Measurements from ENCODE around the gene INPP5E.

The INPP5E gene

GRCh38 chr9:136472640-136473353 is 33.2 kb upstream of the INPP5E start:
- Histone ChIP-seq H3K27me3 (no peaks in the 10 kb centered on the region), H3K36me3 (peaks cover 100% of the 10 kb centered on the region), H3K4me1 (peaks cover 20% of the 10 kb centered on the region), H3K27ac (0 out of 2 replicates have a peak overlapping the region, but pooled peaks have one; percentile 27), H3K9me3 (no peaks in the 10 kb centered on the region), H4K20me1 (peaks cover 100% of the 10 kb centered on the region), H3K9ac (no peak overlapping the region), H3K4me3 (no peak overlapping the region), H3K4me2 (peak overlapping the region; percentile 34; the same call in 1 of the 2 replicates)
- no peak for TF ChIP-seq Cebpa-rat (IDR thresholded peaks at IDR 0.05)

- H3K9me3 ChIP-seq, result no peaks in the 10 kb centered on the region
- peaks cover 100% of the 10 kb centered on the region for H4K20me1 ChIP-seq
- peaks cover 100% of the 10 kb centered on the region for H3K36me3 ChIP-seq
- no peak overlapping the region for H3K9ac ChIP-seq
- TF ChIP-seq Cebpa-rat (IDR thresholded peaks at IDR 0.05), result no peak
- H3K27me3 ChIP-seq, result no peaks in the 10 kb centered on the region
- H3K4me2 ChIP-seq, result no peak overlapping the region; the same call in 1 of the 2 replicates
- peaks cover 20% of the 10 kb centered on the region for H3K4me1 ChIP-seq
- no peak overlapping the region for H3K4me3 ChIP-seq
- no peak overlapping the region for H3K27ac ChIP-seq
These were observed 32.3 kb upstream of the INPP5E start for GRCh38 chr9:136471802-136472487.

GRCh38 chr9:136470792-136471469 is 31.3 kb upstream of the INPP5E start:
- Histone ChIP-seq H4K20me1 (peaks cover 100% of the 10 kb centered on the region), H3K4me1 (peaks cover 20% of the 10 kb centered on the region), H3K9me3 (no peaks in the 10 kb centered on the region), H3K27me3 (no peaks in the 10 kb centered on the region), H3K4me2 (no peak overlapping the region), H3K36me3 (peaks cover 100% of the 10 kb centered on the region), H3K27ac (no peak overlapping the region), H3K9ac (no peak overlapping the region; the same call in 1 of the 2 replicates), H3K4me3 (no peak overlapping the region)
- no peak for TF ChIP-seq Cebpa-rat (IDR thresholded peaks at IDR 0.05)

- Histone ChIP-seq H3K4me1 (peaks cover 20% of the 10 kb centered on the region), H3K36me3 (peaks cover 100% of the 10 kb centered on the region), H3K4me2 (no peak overlapping the region), H3K27ac (no peak overlapping the region), H3K4me3 (no peak overlapping the region), H3K9me3 (no peaks in the 10 kb centered on the region), H3K9ac (no peak overlapping the region; the same call in 1 of the 2 replicates), H4K20me1 (peaks cover 100% of the 10 kb centered on the region), H3K27me3 (no peaks in the 10 kb centered on the region)
- TF ChIP-seq Cebpa-rat (IDR thresholded peaks at IDR 0.05), result no peak
These were observed 30.7 kb upstream of the INPP5E start for GRCh38 chr9:136470356-136470755.

- Histone ChIP-seq H4K20me1 (peaks cover 100% of the 10 kb centered on the region), H3K9me3 (no peaks in the 10 kb centered on the region), H3K27me3 (no peaks in the 10 kb centered on the region), H3K4me2 (no peak overlapping the region), H3K4me3 (no peak overlapping the region), H3K9ac (no peak overlapping the region), H3K4me1 (peaks cover 9% of the 10 kb centered on the region), H3K27ac (no peak overlapping the region), H3K36me3 (peaks cover 100% of the 10 kb centered on the region)
- no peak for TF ChIP-seq Cebpa-rat (IDR thresholded peaks at IDR 0.05)
These were observed 28.1 kb upstream of the INPP5E start for GRCh38 chr9:136467766-136468165.

- Histone ChIP-seq H4K20me1 (peaks cover 100% of the 10 kb centered on the region), H3K4me2 (no peak overlapping the region), H3K27ac (no peak overlapping the region), H3K9me3 (no peaks in the 10 kb centered on the region), H3K9ac (no peak overlapping the region), H3K4me1 (no peaks in the 10 kb centered on the region), H3K4me3 (no peak overlapping the region), H3K27me3 (no peaks in the 10 kb centered on the region), H3K36me3 (peaks cover 100% of the 10 kb centered on the region)
- no peak for TF ChIP-seq Cebpa-rat (IDR thresholded peaks at IDR 0.05)
These were observed 26.5 kb upstream of the INPP5E start for GRCh38 chr9:136466155-136466541.

GRCh38 chr9:136465500-136466154 is 26.0 kb upstream of the INPP5E start:
- H3K9ac ChIP-seq, result no peak overlapping the region

GRCh38 chr9:136464241-136464640 is 24.6 kb upstream of the INPP5E start:
- TF ChIP-seq Cebpa-rat (IDR thresholded peaks at IDR 0.05), result no peak
- Histone ChIP-seq H3K4me3 (no peak overlapping the region), H3K27ac (no peak overlapping the region), H3K36me3 (peaks cover 100% of the 10 kb centered on the region), H4K20me1 (peaks cover 97% of the 10 kb centered on the region), H3K4me2 (no peak overlapping the region), H3K27me3 (no peaks in the 10 kb centered on the region), H3K4me1 (no peaks in the 10 kb centered on the region), H3K9me3 (no peaks in the 10 kb centered on the region), H3K9ac (no peak overlapping the region)

More at GRCh38 chr9:136465500-136466154, 26.0 kb upstream of the INPP5E start:
- H4K20me1 ChIP-seq, result peaks cover 100% of the 10 kb centered on the region
- no peak for TF ChIP-seq Cebpa-rat (IDR thresholded peaks at IDR 0.05)
- H3K4me1 ChIP-seq, result no peaks in the 10 kb centered on the region
- H3K9me3 ChIP-seq, result no peaks in the 10 kb centered on the region
- H3K36me3 ChIP-seq, result peaks cover 100% of the 10 kb centered on the region
- H3K4me3 ChIP-seq, result no peak overlapping the region
- H3K27ac ChIP-seq, result no peak overlapping the region
- no peak overlapping the region for H3K4me2 ChIP-seq
- H3K27me3 ChIP-seq, result no peaks in the 10 kb centered on the region

- Histone ChIP-seq H3K9ac (no peak overlapping the region), H3K4me1 (no peaks in the 10 kb centered on the region), H4K20me1 (peaks cover 97% of the 10 kb centered on the region), H3K4me2 (no peak overlapping the region), H3K4me3 (no peak overlapping the region), H3K27ac (no peak overlapping the region), H3K36me3 (peaks cover 100% of the 10 kb centered on the region), H3K9me3 (no peaks in the 10 kb centered on the region), H3K27me3 (no peaks in the 10 kb centered on the region)
- TF ChIP-seq Cebpa-rat (IDR thresholded peaks at IDR 0.05), result no peak
These were observed 23.9 kb upstream of the INPP5E start for GRCh38 chr9:136463578-136463977.

Data from BLaER1 (cell line).